Nephron progenitor cell (in vitro differentiated cells): Measurements from ENCODE around the gene MCAT.

Experiments used
- DNase-seq: peaks from one replicate; pipeline ENCODE4 v3.0.0; 2021
- H3K27ac Mint-ChIP-seq: 2 replicates; pipeline ENCODE4 v1.8.0; 2021; ENCODE audit warnings: mild to moderate bottlenecking, moderate library complexity, mixed read lengths
- H3K27me3 Mint-ChIP-seq: 2 replicates; pipeline ENCODE4 v1.8.0; 2021; ENCODE audit warnings: mild to moderate bottlenecking, low read depth, mixed read lengths; ENCODE audit not compliant: poor library complexity
- H3K36me3 Mint-ChIP-seq: 2 replicates; pipeline ENCODE4 v1.8.0; 2021; ENCODE audit warnings: low read depth, mixed read lengths
- H3K4me1 Mint-ChIP-seq: 2 replicates; pipeline ENCODE4 v1.8.0; 2021; ENCODE audit warnings: mixed read lengths
- H3K4me3 Mint-ChIP-seq: 2 replicates; pipeline ENCODE4 v1.8.0; 2021; ENCODE audit warnings: mild to moderate bottlenecking, moderate library complexity, mixed read lengths
- H3K9me3 Mint-ChIP-seq: 2 replicates; pipeline ENCODE4 v1.8.0; 2021; ENCODE audit warnings: mild to moderate bottlenecking, moderate library complexity, mixed read lengths
- TF ChIP-seq, protein P1 (sequence below): fragments of 200-600 bp; sonication (generic); IDR thresholded peaks from 2 replicates; pipeline ENCODE4 v1.5.0; 2021; ENCODE audit warnings: antibody characterized with exemption

Gene MCAT

DNA sequence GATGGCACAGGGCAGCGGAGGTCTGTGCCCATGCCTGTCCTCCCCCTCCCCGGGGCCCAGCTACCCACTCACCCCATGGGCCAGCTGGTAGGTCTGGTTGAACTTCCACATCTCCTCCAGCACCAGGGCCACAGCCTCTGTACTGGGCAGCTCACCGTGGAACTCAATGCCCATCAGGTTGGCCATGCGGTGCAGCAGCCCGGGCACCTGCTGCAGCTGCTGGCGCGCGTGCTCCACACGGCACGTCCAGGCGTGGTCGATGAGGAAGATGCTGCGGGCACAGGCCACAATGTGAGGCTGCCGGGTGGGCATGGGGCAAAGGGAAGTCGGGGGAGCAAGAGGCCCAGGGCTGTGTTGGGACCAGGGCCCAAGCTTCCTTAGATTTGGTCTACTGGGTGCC is 37.5 kb upstream of the MCAT start:
- DNase-seq = no peak
- Mint-ChIP-seq H3K9me3 (no peaks in the 10 kb centered on the region), H3K4me3 (no peak overlapping the region), H3K27me3 (no peaks in the 10 kb centered on the region), H3K4me1 (peaks cover 24% of the 10 kb centered on the region), H3K36me3 (peaks cover 57% of the 10 kb centered on the region), H3K27ac (no peak overlapping the region)
- TF ChIP-seq, protein P1, sequence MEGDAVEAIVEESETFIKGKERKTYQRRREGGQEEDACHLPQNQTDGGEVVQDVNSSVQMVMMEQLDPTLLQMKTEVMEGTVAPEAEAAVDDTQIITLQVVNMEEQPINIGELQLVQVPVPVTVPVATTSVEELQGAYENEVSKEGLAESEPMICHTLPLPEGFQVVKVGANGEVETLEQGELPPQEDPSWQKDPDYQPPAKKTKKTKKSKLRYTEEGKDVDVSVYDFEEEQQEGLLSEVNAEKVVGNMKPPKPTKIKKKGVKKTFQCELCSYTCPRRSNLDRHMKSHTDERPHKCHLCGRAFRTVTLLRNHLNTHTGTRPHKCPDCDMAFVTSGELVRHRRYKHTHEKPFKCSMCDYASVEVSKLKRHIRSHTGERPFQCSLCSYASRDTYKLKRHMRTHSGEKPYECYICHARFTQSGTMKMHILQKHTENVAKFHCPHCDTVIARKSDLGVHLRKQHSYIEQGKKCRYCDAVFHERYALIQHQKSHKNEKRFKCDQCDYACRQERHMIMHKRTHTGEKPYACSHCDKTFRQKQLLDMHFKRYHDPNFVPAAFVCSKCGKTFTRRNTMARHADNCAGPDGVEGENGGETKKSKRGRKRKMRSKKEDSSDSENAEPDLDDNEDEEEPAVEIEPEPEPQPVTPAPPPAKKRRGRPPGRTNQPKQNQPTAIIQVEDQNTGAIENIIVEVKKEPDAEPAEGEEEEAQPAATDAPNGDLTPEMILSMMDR = no peak

GRCh38 chr22:43179911-43180195 is 36.7 kb upstream of the MCAT start:
- Mint-ChIP-seq H3K27ac (no peak overlapping the region), H3K36me3 (peaks cover 57% of the 10 kb centered on the region), H3K4me1 (peaks cover 18% of the 10 kb centered on the region), H3K4me3 (no peak overlapping the region), H3K27me3 (no peaks in the 10 kb centered on the region), H3K9me3 (no peaks in the 10 kb centered on the region)
- no peak for DNase-seq
- TF ChIP-seq, protein P1 = no peak

- TF ChIP-seq, protein P1 = no peak
- H3K36me3 Mint-ChIP-seq = peaks cover 53% of the 10 kb centered on the region
- no peaks in the 10 kb centered on the region for H3K27me3 Mint-ChIP-seq
- H3K27ac Mint-ChIP-seq = no peak overlapping the region
- H3K9me3 Mint-ChIP-seq = no peaks in the 10 kb centered on the region
- H3K4me3 Mint-ChIP-seq = no peak overlapping the region
- no peak for DNase-seq
- H3K4me1 Mint-ChIP-seq = peaks cover 13% of the 10 kb centered on the region
These were observed 36.1 kb upstream of the MCAT start for GRCh38 chr22:43179146-43179910.

GRCh38 chr22:43177479-43177878 is 34.3 kb upstream of the MCAT start:
- H3K9me3 Mint-ChIP-seq = no peaks in the 10 kb centered on the region
- TF ChIP-seq, protein P1 = no peak
- peaks cover 58% of the 10 kb centered on the region for H3K36me3 Mint-ChIP-seq
- H3K4me3 Mint-ChIP-seq = no peak overlapping the region
- no peak for DNase-seq
- no peak overlapping the region for H3K27ac Mint-ChIP-seq
- no peaks in the 10 kb centered on the region for H3K4me1 Mint-ChIP-seq
- H3K27me3 Mint-ChIP-seq = no peaks in the 10 kb centered on the region

DNA sequence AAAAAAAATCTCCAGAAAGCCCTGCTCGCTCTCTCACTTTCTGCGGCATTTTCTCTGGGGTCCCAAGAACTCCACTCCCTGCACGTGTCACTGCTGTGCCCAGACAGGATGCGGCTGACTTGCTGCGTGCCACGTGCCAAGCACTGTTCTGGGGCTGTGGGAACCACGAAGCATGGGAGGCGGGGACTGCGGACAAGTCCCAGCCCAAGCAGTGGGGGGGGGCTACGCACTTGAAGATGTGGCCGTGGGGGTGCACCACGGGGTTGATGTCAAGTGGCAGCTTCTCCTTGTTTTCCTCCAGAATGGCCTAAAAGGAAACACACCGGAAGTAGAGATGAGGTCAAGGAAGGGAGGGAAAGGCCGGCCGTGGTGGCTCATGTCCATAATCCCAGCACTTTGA is 32.9 kb upstream of the MCAT start:
- H3K27ac Mint-ChIP-seq = no peak overlapping the region
- TF ChIP-seq, protein P1 = no peak
- peaks cover 52% of the 10 kb centered on the region for H3K36me3 Mint-ChIP-seq
- DNase-seq = no peak
- H3K27me3 Mint-ChIP-seq = no peaks in the 10 kb centered on the region
- no peaks in the 10 kb centered on the region for H3K9me3 Mint-ChIP-seq
- no peak overlapping the region for H3K4me3 Mint-ChIP-seq
- no peaks in the 10 kb centered on the region for H3K4me1 Mint-ChIP-seq

- Mint-ChIP-seq H3K27me3 (no peaks in the 10 kb centered on the region), H3K9me3 (no peaks in the 10 kb centered on the region), H3K27ac (no peak overlapping the region), H3K36me3 (peaks cover 51% of the 10 kb centered on the region), H3K4me1 (no peaks in the 10 kb centered on the region), H3K4me3 (no peak overlapping the region)
- TF ChIP-seq, protein P1 = no peak
- DNase-seq = no peak
These were observed 31.8 kb upstream of the MCAT start for GRCh38 chr22:43174941-43175531.
